CD14-positive monocyte (primary cell): ENCODE results near the gene PEAK1. TPM values are rescaled to one million over a fixed set of nuclear protein-coding genes. Genes with fewer than 3 reads are reported as not detected.
A peak's percentile ranks its signal among the peaks of the same experiment; 100 is the strongest.

Experiments
- DNase-seq, 3 donors: peaks; one replicate each; pipeline ENCODE4 v3.0.0-alpha.2; 2011 to 2022
- H2AFZ ChIP-seq: 2 replicates; pipeline ENCODE4 v1.6.0; 2012; ENCODE audit warnings: mild to moderate bottlenecking, low read depth, low read length, inconsistent platforms; ENCODE audit not compliant: insufficient read depth, poor library complexity, severe bottlenecking
- H3K27ac ChIP-seq, 2 donors: 1 replicate in 1 of 2; 2 replicates in 1 of 2; pipeline ENCODE4 v1.5.1; 2012 to 2013; ENCODE audit warnings: low read length in 2 of 2, control low read depth in 1 of 2, inconsistent platforms in 1 of 2, low read depth in 1 of 2, mild to moderate bottlenecking in 1 of 2
- H3K27me3 ChIP-seq, 2 donors: one replicate each; pipeline versions ENCODE4 v1.6.0 to v1.6.1; 2011 to 2013; ENCODE audit warnings: low read length in 2 of 2; ENCODE audit not compliant: control insufficient read depth in 2 of 2, insufficient read depth in 2 of 2
- H3K36me3 ChIP-seq, 2 donors: replicated peaks in 1 of 2; 1 replicate in 1 of 2; 2 replicates in 1 of 2; pipeline versions ENCODE4 v1.5.1 to v1.6.1; 2012 to 2013; ENCODE audit warnings: low read length in 2 of 2, control low read depth in 1 of 2, inconsistent platforms in 1 of 2, mild to moderate bottlenecking in 1 of 2; ENCODE audit not compliant: insufficient read depth in 2 of 2, control insufficient read depth in 1 of 2
- H3K4me1 ChIP-seq, 2 donors: 1 replicate in 1 of 2; 2 replicates in 1 of 2; pipeline versions ENCODE4 v1.5.1 to v1.6.1; 2012 to 2013; ENCODE audit warnings: low read length in 2 of 2, control low read depth in 1 of 2, inconsistent platforms in 1 of 2, mild to moderate bottlenecking in 1 of 2, moderate library complexity in 1 of 2; ENCODE audit not compliant: insufficient read depth in 2 of 2, control insufficient read depth in 1 of 2
- H3K4me2 ChIP-seq: replicated peaks from 2 replicates; pipeline ENCODE3; 2012; ENCODE audit warnings: low read length, moderate library complexity, mild to moderate bottlenecking; ENCODE audit not compliant: poor library complexity, severe bottlenecking; ENCODE audit errors: extremely low read depth
- H3K4me3 ChIP-seq, 3 experiments: fragments of 200-600 bp in 1 of 3; sonication (generic) in 1 of 3; replicated peaks in 1 of 3; 1 replicate in 2 of 3; 2 replicates in 1 of 3; pipeline ENCODE4 v1.5.1; 2011 to 2013; ENCODE audit warnings: low read length in 3 of 3, mild to moderate bottlenecking in 3 of 3, control low read depth in 2 of 3, low read depth in 2 of 3, inconsistent platforms in 1 of 3, moderate library complexity in 1 of 3
- H3K79me2 ChIP-seq: 2 replicates; pipeline ENCODE4 v1.6.0; 2012; ENCODE audit warnings: mild to moderate bottlenecking, control low read depth, inconsistent platforms, low read length, moderate library complexity; ENCODE audit not compliant: insufficient read depth
- H3K9ac ChIP-seq: 2 replicates; pipeline ENCODE4 v1.6.0; 2017; ENCODE audit warnings: low read length, mild to moderate bottlenecking; ENCODE audit not compliant: insufficient read depth, poor library complexity, severe bottlenecking
- H3K9me3 ChIP-seq, 2 donors: replicated peaks in 1 of 2; 1 replicate in 1 of 2; 2 replicates in 1 of 2; pipeline versions ENCODE4 v1.5.1 to v1.6.1; 2012 to 2013; ENCODE audit warnings: low read length in 2 of 2, control low read depth in 1 of 2; ENCODE audit not compliant: control insufficient read depth in 1 of 2, insufficient read depth in 1 of 2
- H4K20me1 ChIP-seq: 2 replicates; pipeline ENCODE4 v1.6.0; 2012; ENCODE audit warnings: mild to moderate bottlenecking, low read length, control low read depth, moderate library complexity; ENCODE audit not compliant: insufficient read depth
- H3K27ac Mint-ChIP-seq, 7 donors: one replicate each; pipeline ENCODE4 v1.8.0; 2020; ENCODE audit warnings: mild to moderate bottlenecking in 7 of 7, mixed read lengths in 7 of 7, moderate library complexity in 6 of 7, inconsistent platforms in 2 of 7
- H3K27me3 Mint-ChIP-seq, 3 donors: one replicate each; pipeline ENCODE4 v1.8.0; 2021 to 2022; ENCODE audit warnings: low read depth in 3 of 3, mild to moderate bottlenecking in 3 of 3, mixed read lengths in 3 of 3, moderate library complexity in 3 of 3, inconsistent platforms in 1 of 3
- H3K36me3 Mint-ChIP-seq, 2 donors: one replicate each; pipeline ENCODE4 v1.8.0; 2020; ENCODE audit warnings: mixed read lengths in 2 of 2, inconsistent platforms in 1 of 2, mild to moderate bottlenecking in 1 of 2
- H3K4me1 Mint-ChIP-seq: one replicate; pipeline ENCODE4 v1.8.0; 2020; ENCODE audit warnings: mild to moderate bottlenecking, mixed read lengths
- H3K4me3 Mint-ChIP-seq, 2 donors: one replicate each; pipeline ENCODE4 v1.8.0; 2020; ENCODE audit warnings: mild to moderate bottlenecking in 2 of 2, mixed read lengths in 2 of 2, moderate library complexity in 1 of 2
- H3K9me3 Mint-ChIP-seq, 7 donors: one replicate each; pipeline ENCODE4 v1.8.0; 2020 to 2022; ENCODE audit warnings: mixed read lengths in 7 of 7, mild to moderate bottlenecking in 6 of 7, moderate library complexity in 6 of 7, inconsistent platforms in 2 of 7
- WGBS: methylation state at CpG from one replicate; pipeline ENCODE4 v1.1.5; 2013; ENCODE audit warnings: missing lambda C conversion rate; ENCODE audit not compliant: insufficient coverage; 5-methylcytosine and 5-hydroxymethylcytosine counted together
- intact Hi-C, 2 donors: fragments of 100-400 bp; cut with micrococcal nuclease; formaldehyde crosslinking; loops; one replicate each; pipeline versions ENCODE4 v1.15.0 to v1.15.1; 2023
- polyA plus RNA-seq, 3 donors: library from polyadenylated mRNA; depleted of rRNA in 1 of 3; unstranded in 2 of 3; stranded (reverse) in 1 of 3; fragments of 300-500 nt in 2 of 3; fragments of >200 nt in 1 of 3; fragmentation: Illumina TruSeq in 2 of 3; gene quantifications; 1 replicate in 2 of 3; 2 replicates in 1 of 3; pipeline ENCODE4 v1.2.3, GENCODE V29; 2012 to 2021
- TF ChIP-seq, protein P1 (sequence below): fragments of 200-600 bp; IDR thresholded peaks from one replicate; pipeline ENCODE4 v1.8.0; 2022; ENCODE audit warnings: antibody characterized with exemption, mild to moderate bottlenecking

The PEAK1 gene
- polyA plus RNA-seq, 3 donors, result 0.85 to 8.7 (median 1.1) TPM

DNA sequence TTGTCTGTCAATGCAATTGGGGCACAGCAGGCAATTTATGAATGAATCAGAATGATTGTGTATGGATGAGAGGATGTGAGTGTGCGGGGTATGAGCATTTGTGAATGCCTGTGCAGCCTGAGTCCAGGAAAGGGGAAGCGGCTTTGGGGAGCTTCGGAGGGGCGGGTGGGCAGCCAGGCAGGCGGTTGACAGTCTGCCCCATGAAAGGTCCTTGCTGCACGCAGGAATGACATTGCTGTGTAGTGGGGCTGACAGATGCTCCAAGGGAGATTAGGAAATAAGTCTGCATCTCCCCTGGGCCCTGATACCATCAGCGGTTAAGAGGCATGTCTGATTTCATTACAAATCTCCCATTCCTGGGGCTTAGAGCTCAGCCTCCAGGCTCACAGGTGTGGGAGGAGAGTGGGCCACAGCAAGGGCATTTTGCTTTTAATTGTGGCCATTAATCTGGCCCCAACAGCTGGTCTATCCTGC is 322.6 kb downstream of the PEAK1 start:
- Histone ChIP-seq H3K9me3 (no peaks in the 10 kb centered on the region), H3K4me1 (no peaks in the 10 kb centered on the region), H4K20me1 (no peaks in the 10 kb centered on the region), H3K9ac (no peak overlapping the region), H3K4me2 (no peak overlapping the region), H3K27me3 (no peaks in the 10 kb centered on the region), H3K36me3 (no peaks in the 10 kb centered on the region), H2AFZ (no peak overlapping the region), H3K4me3 (no peak overlapping the region), H3K27ac (no peak overlapping the region), H3K79me2 (no peaks in the 10 kb centered on the region)
- Mint-ChIP-seq H3K4me3 (no peak overlapping the region), H3K27ac (no peak overlapping the region), H3K9me3 (no peaks in the 10 kb centered on the region), H3K27me3 (peaks cover 2 to 3% (median 2%) of the 10 kb centered on the region in 3 donors), H3K4me1 (peaks cover 3% of the 10 kb centered on the region), H3K36me3 (no peaks in the 10 kb centered on the region)
- TF ChIP-seq, protein P1, sequence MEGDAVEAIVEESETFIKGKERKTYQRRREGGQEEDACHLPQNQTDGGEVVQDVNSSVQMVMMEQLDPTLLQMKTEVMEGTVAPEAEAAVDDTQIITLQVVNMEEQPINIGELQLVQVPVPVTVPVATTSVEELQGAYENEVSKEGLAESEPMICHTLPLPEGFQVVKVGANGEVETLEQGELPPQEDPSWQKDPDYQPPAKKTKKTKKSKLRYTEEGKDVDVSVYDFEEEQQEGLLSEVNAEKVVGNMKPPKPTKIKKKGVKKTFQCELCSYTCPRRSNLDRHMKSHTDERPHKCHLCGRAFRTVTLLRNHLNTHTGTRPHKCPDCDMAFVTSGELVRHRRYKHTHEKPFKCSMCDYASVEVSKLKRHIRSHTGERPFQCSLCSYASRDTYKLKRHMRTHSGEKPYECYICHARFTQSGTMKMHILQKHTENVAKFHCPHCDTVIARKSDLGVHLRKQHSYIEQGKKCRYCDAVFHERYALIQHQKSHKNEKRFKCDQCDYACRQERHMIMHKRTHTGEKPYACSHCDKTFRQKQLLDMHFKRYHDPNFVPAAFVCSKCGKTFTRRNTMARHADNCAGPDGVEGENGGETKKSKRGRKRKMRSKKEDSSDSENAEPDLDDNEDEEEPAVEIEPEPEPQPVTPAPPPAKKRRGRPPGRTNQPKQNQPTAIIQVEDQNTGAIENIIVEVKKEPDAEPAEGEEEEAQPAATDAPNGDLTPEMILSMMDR, result no peak
- 27% methylated on average over 5 of the region's 7 CpGs for WGBS
- intact Hi-C loops, result no loop called here
- DNase-seq, result peak in 2 of 3 donors; percentile 18 to 29

DNA sequence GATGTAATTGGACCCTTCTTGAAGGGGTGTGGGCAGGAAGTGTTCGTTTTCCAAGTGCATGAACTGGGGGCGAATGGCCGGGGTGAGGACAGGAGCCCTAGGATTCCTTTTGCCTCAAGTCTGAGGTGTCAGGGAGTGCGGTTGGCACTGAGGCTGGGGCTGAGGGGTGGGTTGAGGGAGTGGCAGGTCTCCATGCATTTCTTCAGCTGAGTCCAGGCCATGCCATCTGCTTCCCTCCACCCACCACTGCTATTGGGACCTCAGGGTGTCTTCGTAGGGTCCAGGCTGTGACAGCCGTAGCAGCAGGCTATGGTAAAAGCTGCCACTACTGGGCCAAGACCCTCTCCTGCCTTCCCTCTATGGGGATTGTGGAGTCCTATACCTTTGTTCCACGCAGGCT is 323.4 kb downstream of the PEAK1 start:
- Histone ChIP-seq H3K9me3 (no peaks in the 10 kb centered on the region), H4K20me1 (no peaks in the 10 kb centered on the region), H2AFZ (no peak overlapping the region), H3K27me3 (no peaks in the 10 kb centered on the region), H3K27ac (no peak overlapping the region), H3K36me3 (no peaks in the 10 kb centered on the region), H3K4me2 (no peak overlapping the region), H3K4me3 (no peak overlapping the region), H3K4me1 (no peaks in the 10 kb centered on the region), H3K79me2 (no peaks in the 10 kb centered on the region), H3K9ac (no peak overlapping the region)
- Mint-ChIP-seq H3K27ac (no peak overlapping the region), H3K4me1 (peaks cover 3% of the 10 kb centered on the region), H3K9me3 (no peaks in the 10 kb centered on the region), H3K4me3 (no peak overlapping the region), H3K36me3 (no peaks in the 10 kb centered on the region), H3K27me3 (peaks cover 2 to 3% (median 2%) of the 10 kb centered on the region in 3 donors)
- TF ChIP-seq, protein P1, result no peak
- WGBS, result 90% methylated on average over 5 of the region's 7 CpGs
- intact Hi-C loops, result no loop called here
- DNase-seq, result no peak
